Cardiac fibroblast (primary cell): ENCODE results near the gene POTEC.
"Not testable (repeated sequence)": the region's sequence is repeated elsewhere in the genome, so short reads cannot be mapped to it uniquely, and the experiment has no call there.

Experiments
- DNase-seq, 2 donors: peaks; one replicate each; pipeline versions ENCODE4 v3.0.0 to v3.0.0-alpha.2; 2010; ENCODE audit warnings: low read depth in 2 of 2
- H3K4me3 ChIP-seq, 2 donors: replicated peaks in 1 of 2; 1 replicate in 1 of 2; 2 replicates in 1 of 2; pipeline ENCODE4 v1.5.1; 2011; ENCODE audit warnings: low read depth in 2 of 2, low read length in 2 of 2, mild to moderate bottlenecking in 2 of 2, moderate library complexity in 1 of 2

The POTEC gene

DNA sequence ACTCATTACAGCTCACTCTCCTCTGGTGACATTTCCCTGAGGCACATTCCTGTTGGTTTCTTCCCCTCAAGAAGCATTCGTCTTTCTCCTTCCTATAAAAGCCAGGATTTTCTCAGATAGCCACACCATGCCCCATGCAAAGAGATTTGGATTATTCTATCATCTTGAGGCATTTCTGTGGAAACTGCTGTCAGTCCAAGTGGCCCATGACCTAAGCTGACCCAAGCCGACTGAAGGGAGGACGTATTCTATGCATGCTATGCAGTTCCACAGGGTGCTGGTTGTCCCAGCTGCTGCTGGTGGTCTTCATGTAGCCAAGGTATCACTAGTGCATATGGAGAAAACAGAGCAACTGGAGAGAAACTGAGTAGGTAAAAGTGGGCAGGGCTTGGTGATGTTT is 73.0 kb downstream of the POTEC start:
- H3K4me3 ChIP-seq: not testable (repeated sequence)
- peak in 1 of 2 donors; percentile 1 for DNase-seq

DNA sequence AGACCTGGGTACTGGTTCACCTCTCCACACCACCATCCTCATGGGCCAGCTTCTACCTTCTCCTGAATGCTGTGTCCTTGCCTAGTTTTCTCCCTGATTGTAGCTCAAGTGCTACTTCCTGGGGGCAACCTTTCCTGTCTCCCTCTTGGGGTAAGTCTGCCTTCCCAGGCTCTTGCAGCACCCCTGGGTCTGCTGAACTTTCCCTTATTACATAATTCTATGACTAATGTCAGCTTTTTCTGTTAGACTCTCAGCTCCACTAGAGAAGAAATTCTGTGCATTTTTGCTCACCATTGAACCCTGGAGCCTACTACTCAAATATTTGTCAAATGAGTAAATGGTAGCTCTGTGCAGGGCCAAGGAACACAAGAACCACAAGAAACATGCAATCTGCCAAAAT is 73.4 kb downstream of the POTEC start:
- DNase-seq: peak in 1 of 2 donors; percentile 74

DNA sequence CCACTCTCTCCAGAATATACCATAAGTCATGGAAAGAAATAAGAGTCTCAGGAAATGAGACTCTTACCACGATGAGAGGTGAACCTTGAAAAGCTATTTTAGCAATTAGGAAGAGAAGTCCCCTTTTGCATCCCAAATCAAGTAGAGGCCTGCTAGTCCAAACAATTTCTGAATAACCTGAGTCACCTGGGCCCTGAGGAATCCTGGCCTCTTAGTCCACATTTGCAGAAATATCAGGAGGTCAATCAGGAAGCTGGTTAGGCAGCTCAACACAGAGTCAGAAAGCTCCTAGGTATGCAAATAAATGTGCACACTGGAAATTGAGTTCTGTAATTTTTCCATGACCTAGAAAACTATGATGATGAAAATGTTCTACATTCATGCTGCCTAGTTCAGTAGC is 77.4 kb downstream of the POTEC start:
- not testable (repeated sequence) for DNase-seq

More for the DNA sequence above, 73.4 kb downstream of the POTEC start:
- H3K4me3 ChIP-seq: not testable (repeated sequence)

More for the DNA sequence above, 77.4 kb downstream of the POTEC start:
- not testable (repeated sequence) for H3K4me3 ChIP-seq
